Limb (tissue), 2 donors: Measurements from ENCODE around the gene ZNF213.
"Not testable (repeated sequence)": the region's sequence is repeated elsewhere in the genome, so short reads cannot be mapped to it uniquely, and the experiment has no call there.

Experiments used
- DNase-seq, 2 donors: peaks; one replicate each; pipeline ENCODE4 v3.0.0-alpha.2; 2016; ENCODE audit errors: extremely low spot score in 2 of 2

ZNF213 gene

GRCh38 chr16:3129137-3130131 is 5.4 kb upstream of the ZNF213 start:
- peak; percentile 73 to 85 for DNase-seq

GRCh38 chr16:3131755-3132377 is 3.0 kb upstream of the ZNF213 start:
- DNase-seq, result peak in 1 of 2 donors; percentile 21

- no peak for DNase-seq
Measured at GRCh38 chr16:3133844-3134243, 985 bp upstream of the ZNF213 start.

GRCh38 chr16:3135126-3135715 is 392 bp downstream of the ZNF213 start:
- DNase-seq, result no peak

DNA sequence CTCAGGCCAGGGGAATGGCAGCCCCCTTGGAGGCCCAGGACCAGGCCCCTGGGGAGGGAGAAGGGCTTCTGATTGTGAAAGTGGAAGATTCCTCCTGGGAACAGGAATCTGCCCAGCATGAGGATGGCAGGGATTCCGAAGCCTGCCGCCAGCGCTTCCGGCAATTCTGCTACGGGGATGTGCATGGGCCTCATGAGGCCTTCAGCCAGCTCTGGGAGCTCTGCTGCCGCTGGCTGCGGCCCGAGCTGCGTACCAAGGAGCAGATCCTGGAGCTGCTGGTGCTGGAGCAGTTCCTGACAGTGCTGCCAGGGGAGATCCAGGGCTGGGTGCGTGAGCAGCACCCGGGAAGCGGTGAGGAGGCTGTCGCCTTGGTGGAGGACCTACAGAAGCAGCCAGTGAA is 2.4 kb downstream of the ZNF213 start:
- DNase-seq, result no peak

DNA sequence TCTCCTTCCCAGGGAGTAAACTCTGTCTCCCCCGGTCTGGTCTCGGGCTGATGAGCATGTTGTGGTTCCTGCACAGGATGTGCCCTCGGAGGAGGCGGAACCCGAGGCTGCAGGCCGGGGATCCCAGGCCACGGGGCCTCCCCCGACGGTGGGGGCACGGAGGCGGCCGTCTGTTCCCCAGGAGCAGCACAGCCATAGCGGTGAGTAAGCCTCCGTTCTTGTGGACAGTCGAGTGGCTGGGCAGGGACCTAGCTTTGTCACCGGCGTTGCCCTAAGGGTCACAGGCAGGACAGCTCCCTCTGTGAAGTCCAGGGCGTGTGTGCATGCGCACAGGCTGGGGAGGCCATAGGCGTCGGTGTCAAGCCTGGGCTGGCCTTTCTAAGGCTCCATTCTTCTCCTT is 3.5 kb downstream of the ZNF213 start:
- DNase-seq, result no peak

DNA sequence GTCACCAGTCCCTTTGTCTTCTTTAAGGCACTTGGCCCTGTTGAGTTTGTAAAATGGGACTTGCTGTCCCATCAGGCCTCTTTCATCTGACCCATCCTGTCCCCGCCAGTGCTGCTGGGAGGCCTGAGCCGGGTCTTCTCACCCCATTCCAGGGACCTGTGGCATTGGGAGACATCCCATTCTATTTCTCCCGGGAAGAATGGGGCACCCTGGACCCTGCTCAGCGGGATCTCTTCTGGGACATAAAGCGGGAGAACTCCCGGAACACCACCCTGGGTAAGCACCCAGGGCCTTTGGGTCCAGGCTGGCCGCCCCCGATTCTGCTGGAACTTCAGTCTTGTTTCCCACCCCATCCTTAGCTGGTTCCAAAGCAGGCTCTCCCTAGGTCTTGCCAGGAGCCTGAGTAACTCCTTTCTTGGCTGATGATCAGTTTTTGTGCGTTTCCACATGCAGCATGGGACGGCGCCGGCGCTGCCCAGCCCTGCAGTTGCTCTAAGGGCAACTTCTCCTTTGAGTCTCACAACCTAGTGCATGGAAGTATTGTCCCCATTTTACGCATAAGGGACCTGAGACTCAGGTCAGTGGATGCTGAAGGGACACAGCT is 4.1 kb downstream of the ZNF213 start:
- DNase-seq, result no peak

DNA sequence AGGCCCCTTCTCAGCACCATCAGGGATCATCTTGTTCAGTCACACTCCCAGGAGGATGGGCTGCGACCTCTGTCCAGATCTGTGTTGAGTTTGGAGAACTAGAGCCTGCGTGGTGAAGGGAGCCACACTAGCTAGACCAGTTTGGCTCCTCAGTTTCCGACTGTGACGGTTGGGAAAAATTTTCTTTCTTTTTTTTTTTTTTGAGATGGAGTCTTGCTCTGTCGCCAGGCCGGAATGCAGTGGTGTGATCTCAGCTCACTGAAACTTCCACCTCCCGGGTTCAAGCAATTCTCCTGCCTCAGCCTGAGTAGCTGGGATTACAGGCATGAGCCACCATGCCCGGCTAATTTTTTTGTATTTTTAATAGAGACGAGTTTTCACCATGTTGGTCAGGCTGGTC is 4.7 kb downstream of the ZNF213 start:
- DNase-seq, result not testable (repeated sequence)

GRCh38 chr16:3140603-3141427 is 6.0 kb downstream of the ZNF213 start:
- DNase-seq, result no peak

- DNase-seq, result no peak
Measured at GRCh38 chr16:3141781-3142311, 7.0 kb downstream of the ZNF213 start.

DNA sequence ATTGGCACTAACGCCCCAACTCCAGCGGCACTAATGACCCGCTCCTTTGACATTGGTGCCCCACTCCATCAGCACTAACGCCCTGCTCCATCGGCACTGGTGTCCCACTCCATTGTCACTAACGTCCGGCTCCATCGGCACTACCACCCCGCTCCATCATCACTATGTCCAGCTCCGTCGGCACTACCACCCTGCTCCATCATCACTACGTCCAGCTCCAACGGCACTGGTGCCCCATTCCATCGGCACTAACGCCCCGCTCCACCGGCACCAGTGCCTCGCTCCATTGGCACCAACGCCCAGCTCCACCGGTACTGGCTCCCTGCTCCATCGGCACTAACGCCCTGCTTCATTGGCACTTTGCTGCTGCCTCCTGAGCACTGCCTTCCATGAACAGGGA is 7.5 kb downstream of the ZNF213 start:
- no peak for DNase-seq

- DNase-seq, result no peak
Measured at GRCh38 chr16:3142770-3143169, 7.9 kb downstream of the ZNF213 start.

GRCh38 chr16:3143189-3143588 is 8.4 kb downstream of the ZNF213 start:
- no peak for DNase-seq

DNA sequence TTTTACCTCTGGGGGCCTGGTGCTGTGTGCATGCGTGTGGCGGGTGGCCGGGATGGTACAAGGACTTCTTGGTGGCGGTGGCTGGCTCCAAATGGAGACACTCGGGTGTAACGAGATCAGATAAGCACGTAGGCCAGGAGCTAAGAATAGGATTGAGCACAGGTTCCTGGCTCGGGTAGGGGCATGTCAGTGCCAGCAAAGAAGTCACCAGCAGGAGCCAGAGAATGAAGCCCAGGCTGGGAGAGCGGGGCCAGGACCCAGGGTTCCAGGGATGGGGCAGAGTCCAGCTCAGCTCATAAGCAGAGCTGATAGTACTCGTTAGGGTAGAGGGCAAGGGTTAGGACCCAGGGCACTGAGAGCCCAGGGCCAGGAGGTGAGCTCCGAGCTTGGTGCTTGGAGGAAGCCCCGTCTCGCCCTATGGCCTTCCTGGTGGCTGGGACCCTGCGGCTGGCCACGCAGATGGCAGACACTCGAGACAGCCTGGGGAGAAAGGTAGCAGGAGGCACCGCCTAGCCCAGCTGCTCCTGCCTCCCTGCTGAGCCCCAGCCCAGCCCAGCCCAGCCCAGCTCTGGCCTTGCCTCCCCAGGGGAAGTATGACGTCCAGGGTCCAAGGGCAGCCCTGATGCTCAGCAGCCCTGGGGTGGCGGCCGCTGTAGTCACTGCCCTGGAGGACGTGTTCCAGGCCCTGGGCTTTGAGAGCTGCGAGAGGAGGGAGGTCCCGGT is 8.9 kb downstream of the ZNF213 start:
- DNase-seq, result no peak

DNA sequence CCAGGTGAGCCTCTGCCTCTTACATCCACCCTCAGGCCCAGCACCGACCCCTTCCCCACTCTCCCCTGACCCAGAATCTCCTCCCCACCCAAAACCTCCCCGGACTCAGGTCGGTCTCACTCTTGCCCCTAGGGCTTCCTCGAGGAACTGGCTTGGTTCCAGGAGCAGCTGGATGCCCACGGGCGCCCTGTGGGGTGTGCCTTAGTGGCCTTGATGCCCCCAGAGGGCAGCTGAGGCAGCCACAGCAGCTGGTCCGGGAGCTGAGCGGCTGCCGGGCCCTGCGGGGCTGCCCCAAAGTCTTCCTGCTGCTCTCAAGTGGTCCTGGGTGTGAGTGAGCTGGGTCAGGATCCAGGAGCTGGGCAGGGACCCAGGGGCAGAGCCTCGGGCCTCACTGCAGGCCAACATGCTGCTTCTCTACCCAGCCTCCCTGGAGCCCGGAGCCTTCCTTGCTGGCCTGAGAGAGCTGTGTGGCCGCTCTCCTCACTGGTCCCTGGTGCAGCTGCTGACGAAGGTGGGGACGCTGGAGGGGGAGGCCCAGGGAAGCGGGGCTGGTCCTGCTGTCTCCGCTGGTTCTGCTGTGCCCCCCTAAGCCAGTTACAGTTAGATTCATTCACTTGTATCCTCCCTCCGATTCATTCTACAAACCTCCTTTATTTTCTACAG is 9.6 kb downstream of the ZNF213 start:
- peak in 1 of 2 donors; percentile 34 for DNase-seq

GRCh38 chr16:3145151-3145550 is 10.3 kb downstream of the ZNF213 start:
- no peak for DNase-seq

DNA sequence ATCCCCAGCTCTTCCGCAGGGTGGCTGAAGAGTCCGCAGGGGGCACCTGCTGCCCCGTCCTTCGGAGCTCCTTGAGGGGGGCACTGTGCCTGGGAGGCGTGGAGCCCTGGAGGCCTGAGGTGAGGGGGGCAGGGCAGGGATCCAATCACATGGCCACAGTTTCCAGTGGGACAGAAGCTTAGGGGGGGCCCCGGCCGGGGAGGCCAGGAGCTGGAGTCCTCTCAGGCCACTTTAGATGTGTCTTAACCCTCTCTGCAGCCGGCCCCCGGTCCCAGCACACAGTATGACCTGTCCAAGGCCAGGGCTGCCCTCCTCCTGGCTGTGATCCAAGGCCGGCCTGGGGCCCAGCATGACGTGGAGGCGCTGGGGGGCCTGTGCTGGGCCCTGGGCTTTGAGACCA is 10.8 kb downstream of the ZNF213 start:
- peak in 1 of 2 donors; percentile 31 for DNase-seq

DNA sequence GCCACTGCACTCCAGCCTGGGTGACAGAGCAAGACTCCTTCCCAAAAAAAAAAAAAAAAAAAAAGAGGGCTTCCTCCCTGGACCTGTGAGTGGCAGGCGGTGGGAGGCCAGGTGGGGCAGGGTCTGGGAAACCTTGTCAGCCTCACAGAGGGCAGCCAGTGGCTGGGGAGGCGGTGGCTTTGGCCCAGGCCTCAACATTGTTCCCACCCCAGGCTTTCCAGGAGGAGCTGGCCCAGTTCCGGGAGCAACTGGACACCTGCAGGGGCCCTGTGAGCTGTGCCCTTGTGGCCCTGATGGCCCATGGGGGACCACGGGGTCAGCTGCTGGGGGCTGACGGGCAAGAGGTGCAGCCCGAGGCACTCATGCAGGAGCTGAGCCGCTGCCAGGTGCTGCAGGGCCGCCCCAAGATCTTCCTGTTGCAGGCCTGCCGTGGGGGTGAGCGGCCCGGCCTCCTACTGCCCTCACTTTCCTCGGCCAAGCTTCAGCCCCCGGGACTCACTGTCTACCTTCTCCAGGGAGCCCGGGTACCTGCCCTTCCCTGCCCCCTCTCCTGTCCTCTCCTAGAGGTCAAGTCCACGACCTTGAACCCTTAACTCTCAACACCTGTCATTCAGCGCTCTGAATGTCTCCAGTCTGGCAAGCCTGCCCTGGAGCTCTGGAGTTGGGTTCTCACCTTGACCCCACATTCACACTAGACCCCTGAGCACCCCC is 12.4 kb downstream of the ZNF213 start:
- DNase-seq, result peak in 1 of 2 donors; percentile 27

DNA sequence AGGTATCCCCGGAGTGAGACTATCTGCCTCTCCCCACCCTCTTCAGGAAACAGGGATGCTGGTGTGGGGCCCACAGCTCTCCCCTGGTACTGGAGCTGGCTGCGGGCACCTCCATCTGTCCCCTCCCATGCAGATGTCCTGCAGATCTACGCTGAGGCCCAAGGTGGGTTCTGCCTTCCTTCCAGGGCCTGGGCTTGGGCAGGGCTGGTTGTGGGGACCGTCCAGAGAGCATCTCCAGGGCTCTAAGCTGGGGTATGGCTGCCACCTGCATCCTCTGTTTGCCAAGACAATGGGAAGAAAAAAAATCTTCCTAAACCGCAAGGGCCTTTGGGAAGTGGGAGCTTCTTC is 12.9 kb downstream of the ZNF213 start:
- DNase-seq, result no peak
